SK-N-SH treated with all-trans-retinoic acid at 6 μM for 48 hours (cell line): ENCODE measurements around the gene SLC22A1.
"Not testable (repeated sequence)": the region's sequence is repeated elsewhere in the genome, so short reads cannot be mapped to it uniquely, and the experiment has no call there.

Source experiments
- ATAC-seq: fragments of 200-7000 bp; cut with Tn5 transposase; 3 replicates; pipeline ENCODE4 v1.9.1; 2020; ENCODE audit warnings: mild to moderate bottlenecking, moderate library complexity
- ARNTL ChIP-seq: fragments of 450-650 bp; formaldehyde crosslinking; IDR thresholded peaks from 2 replicates; pipeline ENCODE4 v1.5.0; 2020; ENCODE audit warnings: low read depth, mild to moderate bottlenecking, moderate library complexity, borderline replicate concordance
- BACH2 ChIP-seq: fragments of 250-450 bp; sonication (Bioruptor Pico); IDR thresholded peaks from 2 replicates; pipeline ENCODE4 v1.9.0; 2021; ENCODE audit warnings: mild to moderate bottlenecking, borderline replicate concordance
- CREB5 ChIP-seq: fragments of 250-450 bp; sonication (Bioruptor Pico); IDR thresholded peaks from 2 replicates; pipeline ENCODE4 v1.5.1; 2020; ENCODE audit warnings: low read depth, mild to moderate bottlenecking, moderate library complexity
- CSDC2 ChIP-seq: fragments of 250-450 bp; sonication (Bioruptor Pico); IDR thresholded peaks from 2 replicates; pipeline ENCODE4 v1.5.0; 2020; ENCODE audit warnings: mild to moderate bottlenecking, moderate library complexity
- CSRNP3 ChIP-seq: fragments of 250-450 bp; sonication (Bioruptor Pico); IDR thresholded peaks from 2 replicates; pipeline ENCODE4 v1.5.1; 2021; ENCODE audit warnings: mild to moderate bottlenecking, moderate library complexity
- ESRRG ChIP-seq: fragments of 250-450 bp; sonication (Bioruptor Pico); IDR thresholded peaks from 2 replicates; pipeline ENCODE4 v1.6.1; 2021; ENCODE audit warnings: mild to moderate bottlenecking
- ISL1 ChIP-seq: fragments of 250-450 bp; sonication (Bioruptor Pico); IDR thresholded peaks from 2 replicates; pipeline ENCODE4 v2.1.2; 2022; ENCODE audit warnings: mild to moderate bottlenecking, moderate library complexity
- OSR1 ChIP-seq: fragments of 250-450 bp; sonication (Bioruptor Pico); IDR thresholded peaks from 2 replicates; pipeline ENCODE4 v1.8.0; 2022; ENCODE audit warnings: moderate library complexity, mild to moderate bottlenecking, inconsistent platforms
- PPARA ChIP-seq: fragments of 250-450 bp; sonication (Bioruptor Pico); IDR thresholded peaks from 2 replicates; pipeline ENCODE4 v1.5.0; 2020; ENCODE audit warnings: mild to moderate bottlenecking, borderline replicate concordance
- SNAI2 ChIP-seq: fragments of 250-450 bp; sonication (Bioruptor Pico); IDR thresholded peaks from 2 replicates; pipeline ENCODE4 v1.5.0; 2020; ENCODE audit warnings: mild to moderate bottlenecking, moderate library complexity
- TCF4 ChIP-seq: fragments of 250-450 bp; sonication (Bioruptor Pico); IDR thresholded peaks from 2 replicates; pipeline ENCODE4 v1.8.0; 2021; ENCODE audit warnings: mild to moderate bottlenecking, moderate library complexity, borderline replicate concordance
- TOX ChIP-seq: fragments of 250-450 bp; sonication (Bioruptor Pico); IDR thresholded peaks from 2 replicates; pipeline ENCODE4 v1.8.0; 2021; ENCODE audit warnings: mild to moderate bottlenecking, moderate library complexity, borderline replicate concordance
- ZC3H10 ChIP-seq: fragments of 250-450 bp; sonication (Bioruptor Pico); IDR thresholded peaks from 2 replicates; pipeline ENCODE4 v1.5.1; 2021; ENCODE audit warnings: mild to moderate bottlenecking, moderate library complexity
- ZFP30 ChIP-seq: fragments of 450-650 bp; formaldehyde crosslinking; IDR thresholded peaks from 2 replicates; pipeline ENCODE4 v1.5.0; 2022; ENCODE audit warnings: mild to moderate bottlenecking, moderate library complexity
- ZNF565 ChIP-seq: fragments of 450-650 bp; formaldehyde crosslinking; conservative IDR thresholded peaks from 2 replicates; pipeline ENCODE4 v1.5.0; 2020; ENCODE audit warnings: low read depth, mild to moderate bottlenecking, moderate library complexity
- ZNF70 ChIP-seq: fragments of 450-650 bp; formaldehyde crosslinking; IDR thresholded peaks from 2 replicates; pipeline ENCODE4 v1.5.0; 2020; ENCODE audit warnings: mild to moderate bottlenecking, moderate library complexity
- ZNF8 ChIP-seq: fragments of 450-650 bp; formaldehyde crosslinking; IDR thresholded peaks from 2 replicates; pipeline ENCODE4 v1.5.0; 2020; ENCODE audit warnings: mild to moderate bottlenecking, moderate library complexity

SLC22A1 gene

GRCh38 chr6:160124605-160125004, 3.0 kb downstream of the SLC22A1 start:
- no peak for ATAC-seq
- no peak for TF ChIP-seq ISL1 (CRISPR knock-in tag)
- TF ChIP-seq ZNF565 (CRISPR knock-in tag): no peak
- no peak for TF ChIP-seq TCF4 (CRISPR knock-in tag)
- no peak for TF ChIP-seq ZC3H10 (CRISPR knock-in tag)
- no peak for TF ChIP-seq ARNTL (CRISPR knock-in tag)
- TF ChIP-seq ZNF70 (CRISPR knock-in tag): no peak
- no peak for TF ChIP-seq TOX
- no peak for TF ChIP-seq ZNF8 (CRISPR knock-in tag)
- no peak for TF ChIP-seq OSR1 (CRISPR knock-in tag)
- no peak for TF ChIP-seq BACH2 (CRISPR knock-in tag)
- TF ChIP-seq SNAI2 (CRISPR knock-in tag): no peak

GRCh38 chr6:160125105-160125504, 3.5 kb downstream of the SLC22A1 start:
- not testable (repeated sequence) for ATAC-seq

GRCh38 chr6:160127270-160128124, 5.9 kb downstream of the SLC22A1 start:
- ATAC-seq: no peak
- TF ChIP-seq ISL1 (CRISPR knock-in tag) (no peak), ZNF70 (CRISPR knock-in tag) (no peak)

- no peak for ATAC-seq
- TF ChIP-seq PPARA (no peak), ZFP30 (CRISPR knock-in tag) (no peak), BACH2 (CRISPR knock-in tag) (no peak), CSRNP3 (CRISPR knock-in tag) (no peak), ZNF70 (CRISPR knock-in tag) (no peak), TOX (no peak), ZNF565 (CRISPR knock-in tag) (no peak), ARNTL (CRISPR knock-in tag) (no peak), ZNF8 (CRISPR knock-in tag) (no peak), CSDC2 (no peak)
- TF ChIP-seq, all 23 proteins: peak for 0
Measured at GRCh38 chr6:160128125-160128683, 6.6 kb downstream of the SLC22A1 start.

GRCh38 chr6:160128879-160129516, 7.4 kb downstream of the SLC22A1 start:
- TF ChIP-seq TCF4 (CRISPR knock-in tag): no peak
- no peak for TF ChIP-seq ISL1 (CRISPR knock-in tag)
- no peak for ATAC-seq

- no peak for TF ChIP-seq BACH2 (CRISPR knock-in tag)
- no peak for TF ChIP-seq ZNF8 (CRISPR knock-in tag)
- no peak for TF ChIP-seq ZC3H10 (CRISPR knock-in tag)
- no peak for TF ChIP-seq ISL1 (CRISPR knock-in tag)
- no peak for TF ChIP-seq ZNF565 (CRISPR knock-in tag)
- no peak for TF ChIP-seq CSRNP3 (CRISPR knock-in tag)
- no peak for TF ChIP-seq ESRRG (CRISPR knock-in tag)
- TF ChIP-seq CSDC2: no peak
- TF ChIP-seq TCF4 (CRISPR knock-in tag): no peak
- TF ChIP-seq CREB5 (CRISPR knock-in tag): no peak
- no peak for ATAC-seq
Measured at GRCh38 chr6:160129881-160130615, 8.4 kb downstream of the SLC22A1 start.
